ENCODE measurements around the gene RFC2.
"Not testable (repeated sequence)": the region's sequence is repeated elsewhere in the genome, so short reads cannot be mapped to it uniquely, and the experiment has no call there.

Gene RFC2

DNA sequence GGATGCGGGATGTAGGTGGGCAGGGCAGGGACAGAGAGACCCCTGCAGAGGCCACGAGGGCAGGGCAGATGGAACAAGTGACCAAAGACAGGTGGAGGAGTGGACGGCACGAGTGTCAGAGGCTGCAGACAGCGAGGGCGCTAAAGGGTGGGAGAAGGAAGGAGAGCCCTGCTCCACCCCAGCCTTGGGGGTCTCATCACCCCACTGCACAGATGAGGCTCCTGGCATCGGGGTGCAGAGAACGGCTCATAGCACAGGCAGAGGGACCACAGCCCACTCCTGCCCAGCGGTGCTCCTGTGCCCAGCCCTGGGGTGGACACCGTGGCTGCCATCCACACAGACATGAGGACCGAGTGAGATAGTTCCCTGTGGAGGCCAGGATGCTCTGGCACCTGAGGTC is 46.6 kb downstream of the RFC2 start (continued):
- TF ChIP-seq ZNF155 (tag by site-specific recombination; IDR thresholded peaks at IDR 0.05) = no peak
- no peak for TF ChIP-seq YY1 (tag by site-specific recombination; IDR thresholded peaks at IDR 0.05)
- TF ChIP-seq ZNF544 (tag by site-specific recombination; IDR thresholded peaks at IDR 0.05) = no peak
- TF ChIP-seq KLF8 (tag by site-specific recombination; IDR thresholded peaks at IDR 0.05) = no peak
- TF ChIP-seq ZNF561 (tag by site-specific recombination; IDR thresholded peaks at IDR 0.05; ENCODE audit: borderline replicate concordance) = no peak
- TF ChIP-seq, protein P1, sequence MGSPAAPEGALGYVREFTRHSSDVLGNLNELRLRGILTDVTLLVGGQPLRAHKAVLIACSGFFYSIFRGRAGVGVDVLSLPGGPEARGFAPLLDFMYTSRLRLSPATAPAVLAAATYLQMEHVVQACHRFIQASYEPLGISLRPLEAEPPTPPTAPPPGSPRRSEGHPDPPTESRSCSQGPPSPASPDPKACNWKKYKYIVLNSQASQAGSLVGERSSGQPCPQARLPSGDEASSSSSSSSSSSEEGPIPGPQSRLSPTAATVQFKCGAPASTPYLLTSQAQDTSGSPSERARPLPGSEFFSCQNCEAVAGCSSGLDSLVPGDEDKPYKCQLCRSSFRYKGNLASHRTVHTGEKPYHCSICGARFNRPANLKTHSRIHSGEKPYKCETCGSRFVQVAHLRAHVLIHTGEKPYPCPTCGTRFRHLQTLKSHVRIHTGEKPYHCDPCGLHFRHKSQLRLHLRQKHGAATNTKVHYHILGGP (tag by site-specific recombination; IDR thresholded peaks at IDR 0.05) = no peak

DNA sequence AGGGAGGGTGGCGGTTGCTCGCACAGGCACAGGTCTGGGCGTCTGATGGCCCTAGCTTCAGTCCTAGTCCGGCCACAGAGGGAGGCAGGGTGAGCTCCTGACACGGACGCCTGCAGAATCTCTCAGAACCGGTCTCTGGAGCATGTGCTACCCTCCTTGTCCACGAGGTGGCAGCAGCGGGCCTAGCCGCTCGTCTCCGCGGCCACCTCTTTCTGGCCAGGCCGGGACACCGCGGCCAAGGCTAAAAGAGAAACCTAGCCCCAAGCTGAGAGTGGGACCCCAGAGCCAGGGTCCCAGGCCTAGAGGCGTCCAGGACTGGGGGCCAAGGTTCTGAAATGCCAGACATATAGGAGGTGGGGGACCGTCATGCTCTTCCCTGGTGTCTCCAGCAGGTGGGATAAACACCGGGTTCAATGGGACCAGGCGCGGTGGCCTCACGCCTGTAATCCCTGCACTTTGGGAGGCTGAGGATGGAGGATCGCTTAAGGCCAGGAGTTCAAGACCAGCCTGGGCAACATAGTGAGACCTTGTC is 47.5 kb downstream of the RFC2 start:
- H3K27ac ChIP-seq (ENCODE audit: extremely low read depth, low read depth, low read length) = no peak overlapping the region
- H3K9me3 ChIP-seq (ENCODE audit: control insufficient read depth, insufficient read depth, low read depth, low read length) = no peaks in the 10 kb centered on the region
- H3K4me3 ChIP-seq (ENCODE audit: low read depth, low read length) = no peak overlapping the region
- ChIA-PET CTCF (interaction anchor here (0.5 to 7.2 kb wide), 53 partner anchors 8 to 472 kb away, joined by 3 to 126 read pairs (median 5); partner anchors contain the start of gene LIMK1), POLR2A (no interaction called here)
- H3K4me1 ChIP-seq (ENCODE audit: control insufficient read depth, insufficient read depth, low read length) = no peaks in the 10 kb centered on the region
- no peak for TF ChIP-seq ZNF48 (tag by site-specific recombination; IDR thresholded peaks at IDR 0.05)
- peak; percentile 81 for TF ChIP-seq CTCF (tag by site-specific recombination; IDR thresholded peaks at IDR 0.05)
- TF ChIP-seq ZNF580 (tag by site-specific recombination; IDR thresholded peaks at IDR 0.05) = 0 out of 2 replicates have a peak, but pooled peaks have one; percentile 35
- TF ChIP-seq, protein P2, sequence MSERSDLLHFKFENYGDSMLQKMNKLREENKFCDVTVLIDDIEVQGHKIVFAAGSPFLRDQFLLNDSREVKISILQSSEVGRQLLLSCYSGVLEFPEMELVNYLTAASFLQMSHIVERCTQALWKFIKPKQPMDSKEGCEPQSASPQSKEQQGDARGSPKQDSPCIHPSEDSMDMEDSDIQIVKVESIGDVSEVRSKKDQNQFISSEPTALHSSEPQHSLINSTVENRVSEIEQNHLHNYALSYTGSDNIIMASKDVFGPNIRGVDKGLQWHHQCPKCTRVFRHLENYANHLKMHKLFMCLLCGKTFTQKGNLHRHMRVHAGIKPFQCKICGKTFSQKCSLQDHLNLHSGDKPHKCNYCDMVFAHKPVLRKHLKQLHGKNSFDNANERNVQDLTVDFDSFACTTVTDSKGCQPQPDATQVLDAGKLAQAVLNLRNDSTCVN (tag by site-specific recombination; optimal IDR thresholded peaks at IDR 0.05) = peak; percentile 33
- TF ChIP-seq ZNF626 (tag by site-specific recombination; IDR thresholded peaks at IDR 0.05) = no peak
- peak; percentile 65 for TF ChIP-seq ZNF654 (tag by site-specific recombination; IDR thresholded peaks at IDR 0.05; ENCODE audit: low read depth)
- TF ChIP-seq BCL11B (tag by site-specific recombination; IDR thresholded peaks at IDR 0.05; ENCODE audit: low read depth) = peak; percentile 52; the same call in 1 of the 2 replicates
- 0 out of 2 replicates have a peak, but pooled peaks have one; percentile 20 for TF ChIP-seq ZSCAN30 (tag by site-specific recombination; IDR thresholded peaks at IDR 0.05)
- TF ChIP-seq ZNF596 (tag by site-specific recombination; IDR thresholded peaks at IDR 0.05) = no peak
- 0 out of 2 replicates have a peak, but pooled peaks have one; percentile 23 for TF ChIP-seq ZNF660 (tag by site-specific recombination; IDR thresholded peaks at IDR 0.05)
- no peak for TF ChIP-seq ZNF37A (tag by site-specific recombination; IDR thresholded peaks at IDR 0.05)
- H3K36me3 ChIP-seq (ENCODE audit: control insufficient read depth in 2 of 2, insufficient read depth in 1 of 2, low read length in 2 of 2) = no peaks in the 10 kb centered on the region

DNA sequence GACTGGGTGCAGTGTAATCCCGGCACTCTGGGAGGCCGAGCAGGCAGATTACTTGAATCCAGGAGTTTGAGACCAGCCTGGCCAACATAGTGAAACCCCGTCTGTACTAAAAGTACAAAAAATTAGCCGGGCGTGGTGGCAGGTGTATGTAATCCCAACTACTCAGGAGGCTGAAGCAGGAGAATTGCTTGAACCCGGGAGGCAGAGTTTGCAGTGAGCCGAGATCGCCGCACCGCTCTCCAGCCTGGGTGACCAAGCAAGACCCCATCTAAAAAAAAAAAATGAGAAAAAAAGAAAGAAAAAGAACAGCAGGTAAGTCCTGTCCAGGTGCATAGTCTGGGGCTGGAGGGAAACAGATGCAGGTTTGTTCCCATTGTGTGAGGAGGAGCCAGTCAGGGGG is 48.1 kb downstream of the RFC2 start:
- H3K36me3 ChIP-seq (ENCODE audit: control insufficient read depth in 2 of 2, insufficient read depth in 1 of 2, low read length in 2 of 2); H3K4me1 ChIP-seq (ENCODE audit: control insufficient read depth, insufficient read depth, low read length); H3K9me3 ChIP-seq (ENCODE audit: control insufficient read depth, insufficient read depth, low read depth, low read length); H3K27ac ChIP-seq (ENCODE audit: extremely low read depth, low read depth, low read length); POLR2A ChIA-PET; H3K4me3 ChIP-seq (ENCODE audit: low read depth, low read length): not testable (repeated sequence)
- CTCF ChIA-PET = interaction anchor here (0.5 to 7.2 kb wide), 47 partner anchors 8 to 472 kb away, joined by 3 to 126 read pairs (median 5); partner anchors contain the start of gene LIMK1
